A549 treated with ZK216348 at 1 μM for 4 hours (cell line): Measurements from ENCODE around the gene FRAT2. TPM values are rescaled to one million over a fixed set of nuclear protein-coding genes. Genes with fewer than 3 reads are reported as not detected.

Source experiments
- total RNA-seq: library from RNA; stranded (reverse); fragments of 200-300 nt; extraction: Qiagen RNA extraction; gene quantifications from 5 replicates; pipeline ENCODE4 v1.2.3, GENCODE V29; 2022; ENCODE audit warnings: low read depth

The FRAT2 gene
- 4.9 to 9.5 TPM (median 8.2 TPM) in 5 replicates for total RNA-seq

GRCh38 chr10:97334370-97335175, at the start of gene FRAT2:
FRAT2 (minus strand) TSS chr10:97334729; CDS start chr10:97334572, 157 bp downstream.

GRCh38 chr10:97318772-97319651, 15.5 kb downstream of the FRAT2 start, which contains the start of gene FRAT1:
FRAT1 (plus strand) TSS chr10:97319271; CDS start chr10:97319454, 183 bp downstream.

GRCh38 chr10:97292097-97292861, 42.2 kb downstream of the FRAT2 start, which contains the start of gene ARHGAP19:
ARHGAP19 (minus strand) TSS chr10:97292637; CDS start chr10:97292627, 10 bp downstream.

Other genes with a start within 250 kb of the FRAT2 start
- 0.05 to 0.23 TPM (median 0.06 TPM) in 4 of 5 replicates, not detected in the other for gene SLIT1, start 148.8 kb downstream of the FRAT2 start, total RNA-seq
- 4.1 to 6.3 TPM (median 5.4 TPM) in 5 replicates for gene ARHGAP19, start 42.1 kb downstream of the FRAT2 start, total RNA-seq
- gene FRAT1, start 15.5 kb downstream of the FRAT2 start, total RNA-seq: 0.74 to 2.5 TPM (median 1.8 TPM) in 5 replicates
- gene RRP12, start 66.6 kb upstream of the FRAT2 start, total RNA-seq: 48.1 to 71.9 TPM (median 56.6 TPM) in 5 replicates
- 492 to 633 TPM (median 610 TPM) in 5 replicates for gene PGAM1, start 91.5 kb upstream of the FRAT2 start, total RNA-seq
- 46.9 to 62.0 TPM (median 53.9 TPM) in 5 replicates for gene EXOSC1, start 111.3 kb upstream of the FRAT2 start, total RNA-seq
- gene ZDHHC16, start 111.4 kb upstream of the FRAT2 start, total RNA-seq: 38.3 to 58.0 TPM (median 55.0 TPM) in 5 replicates
- gene MMS19, start 163.7 kb upstream of the FRAT2 start, total RNA-seq: 28.6 to 52.2 TPM (median 49.2 TPM) in 5 replicates
- gene UBTD1, start 164.2 kb upstream of the FRAT2 start, total RNA-seq: 11.2 to 21.6 TPM (median 19.1 TPM) in 5 replicates
- 3.9 to 6.4 TPM (median 5.4 TPM) in 5 replicates for gene ANKRD2, start 238.1 kb upstream of the FRAT2 start, total RNA-seq
- gene HOGA1, start 249.7 kb upstream of the FRAT2 start, total RNA-seq: 0.78 to 1.7 TPM (median 1.2 TPM) in 5 replicates